AG09309 (cell line): ENCODE data around the gene TRAPPC2B.
A peak's percentile ranks its signal among the peaks of the same experiment; 100 is the strongest.

Experiments used
- DNase-seq: peaks from one replicate; pipeline ENCODE4 v3.0.0-alpha.2; 2010; ENCODE audit warnings: low read depth
- H3K4me3 ChIP-seq: 2 replicates; pipeline ENCODE4 v1.5.1; 2011; ENCODE audit warnings: mild to moderate bottlenecking, low read depth, low read length, moderate library complexity; ENCODE audit not compliant: control insufficient read depth
- TF ChIP-seq, protein P1 (sequence below): IDR thresholded peaks from 2 replicates; pipeline ENCODE4 v1.5.1; 2011; ENCODE audit warnings: mild to moderate bottlenecking, low read depth, low read length, inconsistent platforms; ENCODE audit not compliant: insufficient read depth, control insufficient read depth; ENCODE audit errors: missing control alignments

TRAPPC2B gene

DNA sequence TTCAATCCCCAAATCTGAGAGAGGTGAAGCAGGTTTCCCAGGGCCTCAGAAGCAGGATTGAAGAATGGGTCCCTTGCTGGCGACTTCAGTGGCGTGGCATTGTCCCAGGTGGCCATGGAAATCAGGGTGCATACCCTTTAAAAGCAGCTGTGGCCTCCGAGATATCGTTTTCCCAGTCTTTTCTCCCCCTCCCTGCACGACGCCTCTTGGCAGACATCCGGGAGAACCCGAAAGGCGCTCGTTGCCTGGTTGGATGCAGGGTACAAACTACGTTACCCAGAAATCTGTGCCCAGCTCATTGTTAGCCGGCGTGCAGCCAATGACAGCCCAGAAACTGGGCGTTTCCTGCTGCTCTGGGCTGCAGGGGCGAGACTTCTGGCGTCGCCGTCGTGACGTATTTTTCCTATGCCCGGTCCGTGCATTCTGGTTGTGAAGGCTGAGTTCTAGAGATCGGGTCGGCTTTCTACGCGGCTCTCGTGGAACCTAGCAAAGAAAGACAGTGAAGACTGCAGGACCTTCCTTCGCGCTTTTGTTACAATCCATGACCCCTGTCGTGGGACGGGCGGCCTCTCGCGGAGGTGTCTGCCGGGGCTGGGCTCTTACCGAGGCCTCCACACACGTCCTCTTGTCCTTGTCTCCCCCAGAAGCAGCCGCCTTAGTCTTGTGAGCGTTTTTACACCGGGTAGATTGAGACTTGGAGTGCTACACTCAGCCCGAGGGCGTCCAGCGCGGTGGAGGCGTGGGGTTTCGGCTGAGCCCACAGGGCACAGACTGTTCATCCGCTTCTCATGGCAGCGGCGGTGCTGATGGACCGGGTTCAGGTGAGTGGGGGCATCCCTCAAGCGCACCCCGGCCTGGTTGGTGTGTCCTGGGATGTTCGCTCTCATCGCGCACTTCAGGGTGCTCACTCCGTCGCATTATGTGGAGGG, 12.2 kb upstream of the TRAPPC2B start, which contains the start of gene ZNF304:
Gene ZNF304, plus strand, starts transcription at position 395 of the 929 bp plus-strand sequence. Its CDS starts 394 bp downstream, at position 789.
- H3K4me3 ChIP-seq, result peak within 1 kb of the TSS; percentile 94
- DNase-seq, result peak; percentile 72
- TF ChIP-seq, protein P1, sequence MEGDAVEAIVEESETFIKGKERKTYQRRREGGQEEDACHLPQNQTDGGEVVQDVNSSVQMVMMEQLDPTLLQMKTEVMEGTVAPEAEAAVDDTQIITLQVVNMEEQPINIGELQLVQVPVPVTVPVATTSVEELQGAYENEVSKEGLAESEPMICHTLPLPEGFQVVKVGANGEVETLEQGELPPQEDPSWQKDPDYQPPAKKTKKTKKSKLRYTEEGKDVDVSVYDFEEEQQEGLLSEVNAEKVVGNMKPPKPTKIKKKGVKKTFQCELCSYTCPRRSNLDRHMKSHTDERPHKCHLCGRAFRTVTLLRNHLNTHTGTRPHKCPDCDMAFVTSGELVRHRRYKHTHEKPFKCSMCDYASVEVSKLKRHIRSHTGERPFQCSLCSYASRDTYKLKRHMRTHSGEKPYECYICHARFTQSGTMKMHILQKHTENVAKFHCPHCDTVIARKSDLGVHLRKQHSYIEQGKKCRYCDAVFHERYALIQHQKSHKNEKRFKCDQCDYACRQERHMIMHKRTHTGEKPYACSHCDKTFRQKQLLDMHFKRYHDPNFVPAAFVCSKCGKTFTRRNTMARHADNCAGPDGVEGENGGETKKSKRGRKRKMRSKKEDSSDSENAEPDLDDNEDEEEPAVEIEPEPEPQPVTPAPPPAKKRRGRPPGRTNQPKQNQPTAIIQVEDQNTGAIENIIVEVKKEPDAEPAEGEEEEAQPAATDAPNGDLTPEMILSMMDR, result no peak

DNA sequence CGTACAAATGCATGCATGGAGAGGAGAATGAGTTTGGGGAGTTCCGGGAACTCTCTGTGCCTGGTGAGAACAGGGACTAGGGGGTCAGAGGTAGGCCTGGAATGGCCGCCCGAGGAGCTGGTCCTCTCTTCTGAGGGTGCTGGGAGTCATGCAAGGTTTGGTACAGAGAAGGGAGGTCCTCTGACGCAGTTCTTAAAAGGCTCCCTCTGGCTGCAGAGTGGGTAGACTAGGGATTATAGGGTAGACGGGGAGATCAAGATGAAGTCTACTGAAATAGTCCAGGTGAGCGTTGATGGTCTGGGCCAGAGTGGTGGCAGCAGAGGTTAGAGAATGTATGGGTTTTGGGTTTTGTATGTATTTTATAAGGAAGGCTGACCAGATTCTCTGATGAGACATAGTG, 11.5 kb upstream of the TRAPPC2B start:
- DNase-seq, result no peak
- TF ChIP-seq, protein P1, result no peak
- H3K4me3 ChIP-seq, result peak overlapping the region; percentile 94

DNA sequence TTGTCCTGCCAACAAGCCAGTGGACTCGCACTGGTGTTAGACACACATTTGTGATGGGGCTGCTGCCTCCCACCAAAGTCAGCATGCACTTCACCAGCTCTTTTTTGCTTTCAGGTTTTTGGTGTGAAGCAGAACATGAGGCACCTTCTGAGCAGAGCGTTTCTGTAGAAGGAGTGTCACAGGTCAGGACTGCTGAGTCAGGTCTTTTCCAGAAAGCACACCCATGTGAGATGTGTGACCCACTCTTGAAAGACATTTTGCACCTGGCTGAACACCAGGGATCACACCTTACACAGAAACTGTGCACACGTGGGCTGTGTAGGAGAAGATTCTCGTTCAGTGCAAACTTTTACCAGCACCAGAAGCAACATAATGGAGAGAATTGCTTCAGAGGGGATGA, 7.4 kb upstream of the TRAPPC2B start:
- no peak for DNase-seq

GRCh38 chr19:57357406-57357805, 5.9 kb upstream of the TRAPPC2B start:
- TF ChIP-seq, protein P1, result no peak
- no peak for DNase-seq
- no peak overlapping the region for H3K4me3 ChIP-seq

More for the DNA sequence above, 7.4 kb upstream of the TRAPPC2B start:
- no peak overlapping the region for H3K4me3 ChIP-seq
- TF ChIP-seq, protein P1, result no peak

- TF ChIP-seq, protein P1, result no peak
Measured at GRCh38 chr19:57359300-57359699, 4.1 kb upstream of the TRAPPC2B start.

GRCh38 chr19:57362419-57362818, 932 bp upstream of the TRAPPC2B start:
- no peak overlapping the region for H3K4me3 ChIP-seq
- TF ChIP-seq, protein P1, result no peak
- DNase-seq, result no peak

More at GRCh38 chr19:57359300-57359699, 4.1 kb upstream of the TRAPPC2B start:
- no peak for DNase-seq
- H3K4me3 ChIP-seq, result no peak overlapping the region
